Left colon (tissue), 2 donors: ENCODE measurements around the gene COL1A2. TPM values are rescaled to one million over a fixed set of nuclear protein-coding genes. Genes with fewer than 3 reads are reported as not detected.

Source experiments
- ATAC-seq: fragments of 200-7000 bp; cut with Tn5 transposase; one replicate; pipeline ENCODE4 v1.9.1; 2020; ENCODE audit warnings: mild to moderate bottlenecking, moderate library complexity
- DNase-seq, 2 donors: peaks; one replicate each; pipeline ENCODE4 v3.0.0-alpha.2; 2020
- intact Hi-C, 2 donors: fragments of 100-400 bp; cut with DNase I in 1 of 2; cut with micrococcal nuclease in 1 of 2; formaldehyde crosslinking; loops; one replicate each; pipeline versions ENCODE4 v1.11.2 to v1.14.0; 2022; cut with DNase I, micrococcal nuclease
- long read RNA-seq: library from polyadenylated mRNA; unstranded; transcript quantifications from one replicate; pipeline ENCODE4 v2.0.0, GENCODE V29; 2021
- total RNA-seq, 2 donors: library from RNA; stranded (reverse); fragmentation: NEBNext Ultra II Directional; extraction: Animal tissue kit (Norgen Biotek cat#: 25700); gene quantifications; one replicate each; pipeline ENCODE4 v1.2.1, GENCODE V29; 2021
- donor health status: DM: no; HTN: no; CAD: no.
- donor health status: DM: yes; HTN: yes; CAD: no.

The COL1A2 gene
- total RNA-seq: 100 to 1,000 TPM in 1 of 2 donors, 10 to 100 TPM in 1; 28.1 to 103 TPM
- long read RNA-seq, partial matches to known transcripts: 42 of 89 reads
- long read RNA-seq, other reads (novel, unspliced or antisense): 46 of 89 reads

DNA sequence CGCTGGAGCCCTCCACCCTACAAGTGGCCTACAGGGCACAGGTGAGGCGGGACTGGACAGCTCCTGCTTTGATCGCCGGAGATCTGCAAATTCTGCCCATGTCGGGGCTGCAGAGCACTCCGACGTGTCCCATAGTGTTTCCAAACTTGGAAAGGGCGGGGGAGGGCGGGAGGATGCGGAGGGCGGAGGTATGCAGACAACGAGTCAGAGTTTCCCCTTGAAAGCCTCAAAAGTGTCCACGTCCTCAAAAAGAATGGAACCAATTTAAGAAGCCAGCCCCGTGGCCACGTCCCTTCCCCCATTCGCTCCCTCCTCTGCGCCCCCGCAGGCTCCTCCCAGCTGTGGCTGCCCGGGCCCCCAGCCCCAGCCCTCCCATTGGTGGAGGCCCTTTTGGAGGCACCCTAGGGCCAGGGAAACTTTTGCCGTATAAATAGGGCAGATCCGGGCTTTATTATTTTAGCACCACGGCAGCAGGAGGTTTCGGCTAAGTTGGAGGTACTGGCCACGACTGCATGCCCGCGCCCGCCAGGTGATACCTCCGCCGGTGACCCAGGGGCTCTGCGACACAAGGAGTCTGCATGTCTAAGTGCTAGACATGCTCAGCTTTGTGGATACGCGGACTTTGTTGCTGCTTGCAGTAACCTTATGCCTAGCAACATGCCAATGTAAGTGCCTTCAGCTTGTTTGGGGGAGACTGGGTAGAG, at the start of gene COL1A2:
COL1A2 (plus strand) TSS at position 459 of the 704 bp plus-strand sequence; CDS start at position 596, 137 bp downstream.
- intact Hi-C loops: no loop called here
- ATAC-seq (peak; percentile 53), DNase-seq (peak; percentile 45 to 49)

DNA sequence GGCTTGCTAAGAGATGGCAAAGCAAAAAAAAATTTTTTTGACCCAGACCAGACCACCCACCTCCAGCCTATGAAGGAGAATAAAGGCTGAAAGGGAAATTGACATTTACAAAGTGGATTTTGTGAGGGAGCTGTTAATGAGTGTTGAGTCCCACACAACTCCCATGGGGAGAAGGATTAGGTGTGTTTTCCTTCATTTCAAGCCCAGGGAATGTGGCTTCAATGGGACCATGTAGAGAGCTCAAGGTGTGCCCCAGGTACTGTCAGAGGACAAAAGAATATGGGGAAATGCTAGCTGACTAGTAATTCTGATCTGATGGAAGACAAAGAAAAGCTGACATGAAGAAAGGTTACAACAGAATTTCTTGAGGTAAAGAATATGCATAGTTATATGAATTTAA, 48.8 kb upstream of the COL1A2 start:
- no peak for DNase-seq
- ATAC-seq: no peak
- intact Hi-C loops: no loop called here

DNA sequence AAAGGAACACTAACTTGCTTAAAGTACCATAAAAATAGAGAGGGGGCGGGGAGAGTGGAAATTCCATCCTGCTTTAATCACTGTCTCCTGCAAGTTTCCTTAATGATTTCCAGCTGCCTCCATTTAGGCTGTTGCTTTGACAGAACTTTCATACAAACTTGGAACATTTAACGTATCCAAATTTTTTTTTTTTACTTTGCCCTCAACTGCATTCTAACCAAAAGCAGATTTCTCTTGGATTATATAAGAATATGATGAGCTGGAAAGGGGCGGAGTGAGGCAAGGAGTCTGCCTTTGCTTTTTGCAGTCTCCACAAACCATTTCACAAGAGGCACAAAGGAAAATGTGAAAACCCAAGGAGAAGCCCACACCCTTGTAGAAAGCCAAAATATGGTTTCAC, 46.6 kb upstream of the COL1A2 start:
- ATAC-seq (no peak), DNase-seq (peak in 1 of 2 donors; percentile 25)
- intact Hi-C loops: no loop called here

DNA sequence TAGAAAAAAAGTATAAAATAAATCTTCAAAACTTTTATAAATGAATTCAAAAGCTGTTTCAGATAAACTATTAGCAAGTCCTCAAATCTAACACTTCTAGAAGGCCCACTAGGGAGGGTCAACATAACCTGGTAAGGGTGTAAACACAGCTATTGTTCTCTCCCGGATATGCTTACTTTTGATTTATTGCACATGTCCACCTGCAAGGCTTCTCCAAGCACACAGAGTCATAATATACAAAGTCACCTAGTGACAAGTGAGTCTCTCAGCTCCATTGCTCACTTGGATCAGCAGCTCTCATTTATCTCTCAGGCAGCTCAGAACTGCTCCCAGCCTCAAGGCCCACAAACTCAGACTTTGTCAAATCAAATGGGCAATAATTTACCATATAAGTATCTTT, 44.0 kb upstream of the COL1A2 start:
- no peak for ATAC-seq
- intact Hi-C loops: no loop called here
- no peak for DNase-seq

DNA sequence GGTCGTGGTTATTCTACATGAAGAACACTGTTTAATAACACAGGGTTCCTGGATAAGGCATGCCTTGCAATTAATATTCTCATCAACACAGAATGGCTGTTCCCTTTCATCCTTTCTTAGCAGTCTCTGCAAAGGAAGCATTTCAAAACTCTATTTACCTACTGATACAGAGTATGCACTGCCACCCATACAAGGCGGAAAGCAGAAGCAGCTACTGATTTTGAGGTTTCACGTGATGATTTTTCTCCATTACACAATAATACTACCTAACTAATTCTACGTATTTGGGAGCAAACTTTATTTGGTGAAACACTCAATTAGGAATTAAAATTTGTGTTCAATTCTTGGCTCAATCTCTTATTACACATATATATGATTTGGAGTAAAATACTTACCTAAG, 43.0 kb upstream of the COL1A2 start:
- intact Hi-C loops: no loop called here
- DNase-seq: no peak
- no peak for ATAC-seq

DNA sequence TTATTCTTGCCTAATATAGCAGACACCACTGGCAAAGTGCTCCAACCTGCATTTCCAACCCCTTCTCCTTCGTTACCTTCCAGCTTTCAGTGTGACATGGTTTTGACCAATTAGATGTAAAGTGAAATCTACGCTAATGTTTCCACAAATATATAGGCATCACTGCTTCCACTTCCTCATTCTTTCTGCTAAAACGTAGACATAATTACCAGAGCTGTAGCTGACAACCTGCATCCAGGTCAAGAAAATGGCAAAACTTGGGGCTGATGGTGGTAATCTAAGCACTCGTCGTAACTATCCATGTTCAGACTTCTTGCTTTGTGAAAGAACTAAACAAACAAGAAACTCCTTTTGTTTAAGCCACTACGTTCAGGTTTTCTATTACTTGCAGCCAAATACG, 41.8 kb upstream of the COL1A2 start:
- intact Hi-C loops: no loop called here
- DNase-seq (no peak), ATAC-seq (no peak)

DNA sequence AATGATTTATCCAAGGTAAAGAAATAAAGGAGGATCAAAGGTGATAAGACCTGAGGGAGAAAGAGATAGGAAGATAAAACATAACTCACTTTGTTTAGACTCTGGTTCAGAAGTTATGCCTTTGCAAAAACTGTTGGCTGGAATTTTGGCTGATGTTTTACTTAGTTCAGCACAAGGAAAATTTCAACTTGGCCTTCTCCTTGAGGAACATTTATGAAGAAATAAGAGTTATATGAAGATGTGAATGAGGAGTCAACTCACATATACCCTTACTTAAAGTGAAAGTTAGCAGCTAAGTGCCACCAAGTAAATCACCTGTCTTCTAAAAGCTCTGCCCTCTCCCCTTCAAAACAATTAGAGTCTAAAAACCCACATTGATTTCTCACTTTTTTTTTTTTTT, 39.7 kb upstream of the COL1A2 start:
- no peak for ATAC-seq

DNA sequence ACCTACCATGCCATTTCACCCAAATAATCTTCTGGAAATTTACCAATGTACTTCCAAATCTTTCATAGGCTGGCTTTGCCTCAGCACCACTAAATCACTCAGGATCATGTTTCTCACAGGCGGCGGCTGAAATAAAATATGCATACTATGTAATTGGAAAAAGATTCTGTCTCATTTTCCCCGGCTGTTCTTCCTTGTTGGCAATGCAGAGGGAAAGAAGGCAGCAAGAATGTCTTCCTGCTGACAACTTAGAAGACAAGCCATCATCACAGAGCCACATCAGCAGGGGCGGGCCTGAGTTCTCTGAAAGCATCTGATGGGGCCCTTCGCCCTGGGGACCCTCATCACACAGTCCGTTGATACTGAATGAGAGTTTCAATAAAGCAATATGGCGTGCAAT, 39.2 kb upstream of the COL1A2 start:
- intact Hi-C loops: no loop called here
- DNase-seq (no peak), ATAC-seq (no peak)

More for the DNA sequence above, 39.7 kb upstream of the COL1A2 start:
- no peak for DNase-seq
- intact Hi-C loops: no loop called here

DNA sequence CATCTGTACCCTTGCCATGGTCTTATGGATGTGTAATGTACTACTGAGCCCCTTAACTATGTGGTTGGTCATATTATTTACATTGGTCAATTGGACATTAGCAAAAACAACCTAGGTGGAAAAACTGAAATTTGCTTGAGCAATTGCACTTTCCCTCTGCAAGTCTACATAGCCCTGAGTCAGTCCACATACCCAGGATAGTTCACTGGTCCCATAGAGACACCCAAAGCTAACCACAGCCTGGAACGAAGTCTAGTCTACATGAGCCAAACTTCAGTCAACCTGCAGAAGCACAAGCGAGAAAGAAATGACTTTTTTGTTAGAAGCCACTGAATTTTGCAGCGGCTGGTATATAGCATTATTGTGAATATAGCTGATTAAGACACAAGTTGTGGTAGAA, 37.6 kb upstream of the COL1A2 start:
- DNase-seq (no peak), ATAC-seq (no peak)
- intact Hi-C loops: no loop called here

DNA sequence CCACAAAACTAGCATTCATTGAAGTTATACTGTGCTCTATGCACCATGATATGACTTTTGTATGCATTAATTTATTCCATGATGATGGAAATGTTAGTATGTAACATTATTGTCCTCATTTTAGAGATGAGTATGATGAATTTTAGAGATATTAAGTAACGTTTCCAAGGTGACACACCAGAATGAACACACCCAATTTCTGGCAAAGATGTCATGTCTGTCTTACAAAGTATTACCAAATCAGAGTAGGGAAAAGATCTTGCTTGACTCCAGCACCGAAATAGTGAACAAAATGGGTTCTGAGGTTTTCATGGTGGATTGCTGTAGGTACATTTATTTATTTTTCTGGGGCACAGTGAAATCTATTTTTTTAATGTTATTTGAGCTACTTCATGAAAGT, 33.8 kb upstream of the COL1A2 start:
- intact Hi-C loops: no loop called here
- DNase-seq (no peak), ATAC-seq (no peak)

DNA sequence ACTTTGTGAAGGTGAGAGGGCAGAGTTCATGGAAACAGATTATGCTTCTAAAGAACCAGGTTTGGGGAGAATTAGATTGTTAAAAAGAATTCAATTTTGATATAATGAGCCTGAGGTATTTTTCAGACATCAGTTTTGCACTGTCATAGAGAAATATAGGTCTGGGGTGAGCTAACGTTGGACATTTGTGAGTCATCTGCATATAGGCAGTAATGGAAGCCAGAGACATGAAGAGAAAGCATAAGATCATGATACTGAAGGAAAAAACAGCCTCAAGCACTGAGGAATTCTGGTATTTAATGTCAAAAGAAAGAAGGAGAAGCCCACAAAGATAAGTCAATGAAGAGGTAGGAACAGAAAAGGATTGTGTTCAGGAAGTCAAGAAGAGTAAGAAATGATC, 32.4 kb upstream of the COL1A2 start:
- intact Hi-C loops: no loop called here
- ATAC-seq (no peak), DNase-seq (no peak)

DNA sequence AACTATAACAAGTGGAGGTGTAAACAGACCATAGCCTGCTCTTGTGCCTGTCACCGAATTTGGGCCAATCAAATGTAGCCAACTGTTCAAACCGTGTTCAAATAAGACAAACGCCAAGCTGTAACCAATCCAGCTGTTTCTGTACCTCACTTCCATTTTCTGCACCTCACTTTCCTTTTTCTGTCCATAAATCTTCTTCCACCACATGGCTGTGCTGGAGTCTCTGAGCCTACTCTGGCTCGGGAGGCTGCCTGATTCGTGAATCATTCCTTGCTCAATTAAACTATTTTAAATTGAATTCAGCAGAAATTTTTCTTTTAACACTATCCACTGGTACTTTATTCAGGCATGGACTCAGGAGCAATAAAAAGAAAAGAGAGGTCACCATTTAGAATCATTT, 29.9 kb upstream of the COL1A2 start:
- ATAC-seq: no peak
- intact Hi-C loops: no loop called here
- DNase-seq: no peak

DNA sequence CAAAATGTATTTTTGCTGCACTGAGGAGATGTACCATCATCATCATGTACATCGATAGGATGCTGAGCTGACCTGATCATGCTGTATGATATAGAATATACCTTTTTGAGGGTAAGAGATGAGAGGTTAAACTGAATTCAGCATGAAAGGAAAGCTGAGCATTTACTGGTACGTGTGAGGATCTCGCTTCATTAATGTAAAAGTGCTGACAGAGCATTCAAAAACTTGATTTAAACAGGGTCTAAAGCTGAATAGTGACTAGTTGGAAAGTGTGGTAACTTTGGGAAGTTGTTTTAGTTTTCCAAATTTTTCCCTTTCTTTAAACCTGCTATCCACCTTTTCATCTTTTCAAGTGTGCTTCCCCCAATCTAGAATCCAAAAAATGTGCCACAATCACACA, 28.5 kb upstream of the COL1A2 start:
- no peak for DNase-seq
- no peak for ATAC-seq
- intact Hi-C loops: no loop called here

DNA sequence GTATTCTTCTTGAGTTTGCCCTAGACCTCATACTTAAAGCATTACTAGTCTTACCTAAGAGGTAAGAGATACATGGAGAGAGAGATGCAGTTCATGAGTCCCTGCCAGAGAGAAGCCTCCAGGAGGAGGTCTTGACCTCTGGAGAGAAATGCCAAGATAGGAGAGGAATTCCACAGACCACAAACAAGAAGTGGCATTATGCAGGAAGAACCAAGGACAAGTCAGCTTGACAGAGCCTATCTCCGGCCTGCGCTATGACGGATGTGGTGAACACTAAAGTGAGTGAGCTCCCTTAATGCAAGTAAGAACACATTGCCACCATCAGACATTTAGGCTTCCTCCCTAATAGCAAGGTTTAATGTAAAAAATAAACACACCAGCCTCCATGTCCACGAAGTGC, 27.9 kb upstream of the COL1A2 start:
- intact Hi-C loops: no loop called here
- no peak for DNase-seq
- ATAC-seq: no peak

DNA sequence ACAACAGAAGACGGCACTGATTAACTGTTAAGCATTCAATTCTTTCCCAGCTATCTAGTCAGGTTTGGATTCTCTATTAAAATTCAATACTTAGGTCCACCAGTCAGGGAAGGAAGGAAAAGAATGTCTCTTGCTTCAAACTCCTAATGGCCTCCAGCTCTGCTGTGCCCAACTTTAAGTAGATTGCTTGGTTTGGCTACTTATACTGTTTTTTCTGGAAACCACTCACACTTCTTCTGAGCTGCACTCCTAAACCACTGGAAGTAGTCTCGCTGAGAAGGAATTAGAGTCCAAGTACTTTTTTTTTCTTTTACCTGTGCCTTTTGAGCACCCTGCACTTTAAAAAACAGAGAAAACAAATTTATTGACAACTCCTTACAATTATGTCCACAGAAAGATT, 26.7 kb upstream of the COL1A2 start:
- DNase-seq (no peak), ATAC-seq (no peak)
- intact Hi-C loops: no loop called here

DNA sequence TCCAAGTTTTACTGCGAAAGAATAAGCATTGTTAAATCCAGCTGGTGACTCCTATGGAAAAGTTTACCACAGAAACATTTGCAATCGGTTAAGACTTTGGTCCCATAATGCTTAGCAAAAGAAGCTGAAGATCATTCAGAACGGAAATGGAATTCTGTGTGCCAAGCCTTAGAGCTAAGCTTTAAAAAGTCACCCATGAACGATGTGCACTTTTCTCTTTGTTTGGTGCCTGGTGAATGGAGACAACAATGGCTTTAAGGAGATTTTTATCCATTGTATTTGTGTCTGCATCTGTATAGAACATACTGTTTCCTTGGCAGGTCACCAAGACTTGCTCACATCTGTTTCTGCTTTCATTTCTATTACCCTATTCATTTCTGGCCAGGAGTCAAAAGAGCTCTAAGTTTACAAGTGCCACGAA, 26.3 kb upstream of the COL1A2 start:
- intact Hi-C loops: no loop called here
- DNase-seq (no peak), ATAC-seq (no peak)

DNA sequence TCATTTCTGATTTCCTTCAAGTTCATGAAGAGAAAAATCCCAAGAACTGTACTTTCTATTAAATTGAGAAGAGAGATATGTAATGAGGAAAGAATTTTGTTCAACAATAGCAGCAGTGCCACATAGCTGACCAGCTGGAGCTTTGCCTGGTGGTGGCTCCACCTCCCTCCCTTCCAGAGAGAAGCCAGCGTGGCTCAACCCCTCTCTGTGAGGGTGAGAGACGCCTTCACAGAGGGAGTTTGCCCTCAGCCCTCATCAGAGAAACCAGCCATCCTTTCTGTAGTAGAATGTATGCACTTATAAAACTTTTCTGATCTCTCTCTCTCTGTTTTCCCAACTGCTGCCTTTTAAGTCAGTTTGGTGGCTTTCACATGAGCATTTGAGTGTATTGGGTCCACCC, 20.5 kb upstream of the COL1A2 start:
- ATAC-seq (no peak), DNase-seq (peak; percentile 51 to 77)
- intact Hi-C loops: no loop called here

DNA sequence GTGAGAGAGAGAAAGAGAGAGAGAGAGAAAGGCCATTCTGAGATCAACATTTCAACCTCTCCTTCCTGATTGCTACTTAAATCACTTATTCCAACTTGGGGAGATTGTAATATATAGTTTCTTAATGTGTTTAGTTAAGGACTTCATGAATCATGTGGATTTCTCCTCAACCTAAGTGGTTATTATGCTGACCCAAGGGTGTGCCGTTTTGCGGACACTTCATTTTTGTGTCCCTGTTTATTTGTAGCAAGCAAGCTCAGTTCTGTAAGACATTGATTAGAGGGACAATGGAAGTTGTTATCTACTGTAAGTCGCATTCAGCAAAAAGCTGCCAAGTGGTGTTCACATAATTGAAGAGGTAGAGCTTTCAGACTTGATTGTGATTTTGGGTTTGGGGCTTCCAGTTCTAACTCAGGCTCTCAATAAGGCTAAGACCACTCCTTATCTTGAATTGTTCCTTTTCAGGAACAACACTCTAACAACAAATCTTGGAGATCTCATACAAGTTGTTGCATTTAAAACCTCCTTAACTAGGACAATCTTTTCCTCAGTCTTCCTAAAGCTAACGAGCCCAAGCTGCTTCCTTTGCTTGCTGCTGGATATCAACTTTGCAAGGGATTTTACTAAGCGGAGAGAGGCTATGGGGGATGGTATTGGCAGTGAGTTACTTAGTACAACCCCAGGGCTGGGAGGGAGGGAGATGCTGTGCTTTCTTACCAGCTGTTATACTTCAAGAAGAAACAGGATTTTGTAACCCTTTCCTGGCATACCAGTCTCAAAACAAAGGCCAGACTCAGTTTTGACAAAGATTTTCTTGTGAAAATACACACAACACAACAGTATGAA, 19.8 kb upstream of the COL1A2 start:
- DNase-seq (peak; percentile 13 to 72), ATAC-seq (no peak)
- intact Hi-C loops: no loop called here

DNA sequence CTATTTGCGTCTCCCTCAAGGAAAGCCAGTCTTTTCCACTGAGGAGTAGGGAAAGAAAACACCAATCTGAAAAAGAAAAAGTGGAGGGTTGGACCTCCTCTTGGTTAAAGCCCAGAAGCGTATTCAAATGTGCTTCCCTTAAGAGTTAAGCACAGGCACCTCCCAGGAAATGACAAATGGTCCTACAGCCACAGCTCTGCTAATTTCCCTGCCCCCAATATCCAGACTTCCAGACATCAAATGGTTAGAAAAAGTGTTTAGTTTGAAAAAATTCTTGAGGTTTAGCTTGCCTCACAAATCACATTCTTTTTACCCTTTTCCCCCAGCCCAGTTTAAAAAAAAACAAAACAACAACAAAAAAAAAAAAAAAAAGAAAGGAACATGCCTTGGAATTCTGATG, 19.0 kb upstream of the COL1A2 start:
- DNase-seq (no peak), ATAC-seq (no peak)
- intact Hi-C loops: no loop called here

DNA sequence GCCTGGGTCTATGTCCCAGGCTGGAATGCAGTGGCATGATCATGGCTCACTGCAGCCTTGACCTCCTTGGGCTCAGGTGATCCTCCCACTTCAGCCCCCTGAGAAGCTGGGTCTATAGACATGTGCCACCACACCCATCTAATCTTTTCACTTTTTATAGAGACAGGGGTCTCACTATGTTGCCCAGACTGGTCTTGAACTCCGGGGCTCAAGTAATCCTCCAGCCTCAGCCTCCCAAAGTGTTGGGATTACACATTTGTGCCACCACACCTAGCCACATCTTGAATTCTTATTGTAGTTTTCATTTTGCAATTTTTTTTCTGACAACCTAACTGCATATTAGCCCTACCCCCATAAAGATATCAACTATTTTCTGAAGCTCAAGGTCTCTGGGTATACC, 18.4 kb upstream of the COL1A2 start:
- no peak for DNase-seq
- ATAC-seq: no peak
- intact Hi-C loops: no loop called here
